Measurements from ENCODE around the gene KRT72.

DNA sequence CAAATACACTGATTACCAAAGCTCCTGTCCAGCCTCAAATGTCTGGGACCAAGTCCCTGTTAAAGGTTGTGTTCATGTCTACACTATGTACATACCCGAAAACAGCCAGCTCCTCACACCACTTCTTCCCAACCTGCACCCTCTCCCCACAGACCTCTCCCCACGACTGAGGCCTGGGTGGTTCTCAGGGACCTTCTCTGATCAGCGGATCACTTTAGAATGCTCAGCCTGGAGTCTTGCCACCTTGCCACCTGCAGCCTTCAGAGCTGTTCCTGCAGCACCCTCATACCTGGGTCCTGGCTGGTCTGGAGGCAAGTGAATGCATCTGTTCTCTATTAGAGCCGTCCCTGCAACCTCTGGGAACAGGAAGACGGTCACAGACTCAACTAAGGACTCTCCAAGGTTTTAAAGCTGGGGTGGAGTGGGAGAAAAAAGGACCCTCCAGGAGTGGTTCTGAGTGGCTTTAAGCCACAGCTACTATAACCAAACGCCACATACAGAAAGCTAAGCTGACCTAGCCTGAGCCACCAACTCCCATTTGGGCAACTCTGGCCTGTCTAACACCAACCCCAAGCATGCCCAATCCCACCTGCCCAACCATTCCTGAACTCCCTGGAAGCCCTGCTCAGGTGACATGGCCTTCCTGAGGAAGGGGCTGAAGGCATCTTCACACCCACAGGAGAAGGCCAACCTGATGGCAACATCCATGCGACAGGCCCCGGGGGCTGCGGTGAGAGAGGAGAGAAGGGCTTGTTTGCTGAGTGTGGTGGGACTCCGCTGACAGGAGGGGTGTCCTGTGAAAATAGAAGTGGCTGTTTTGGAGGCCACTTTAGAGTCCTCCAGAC, 42.2 kb upstream of the KRT72 start:
- TF ChIP-seq, protein P1, sequence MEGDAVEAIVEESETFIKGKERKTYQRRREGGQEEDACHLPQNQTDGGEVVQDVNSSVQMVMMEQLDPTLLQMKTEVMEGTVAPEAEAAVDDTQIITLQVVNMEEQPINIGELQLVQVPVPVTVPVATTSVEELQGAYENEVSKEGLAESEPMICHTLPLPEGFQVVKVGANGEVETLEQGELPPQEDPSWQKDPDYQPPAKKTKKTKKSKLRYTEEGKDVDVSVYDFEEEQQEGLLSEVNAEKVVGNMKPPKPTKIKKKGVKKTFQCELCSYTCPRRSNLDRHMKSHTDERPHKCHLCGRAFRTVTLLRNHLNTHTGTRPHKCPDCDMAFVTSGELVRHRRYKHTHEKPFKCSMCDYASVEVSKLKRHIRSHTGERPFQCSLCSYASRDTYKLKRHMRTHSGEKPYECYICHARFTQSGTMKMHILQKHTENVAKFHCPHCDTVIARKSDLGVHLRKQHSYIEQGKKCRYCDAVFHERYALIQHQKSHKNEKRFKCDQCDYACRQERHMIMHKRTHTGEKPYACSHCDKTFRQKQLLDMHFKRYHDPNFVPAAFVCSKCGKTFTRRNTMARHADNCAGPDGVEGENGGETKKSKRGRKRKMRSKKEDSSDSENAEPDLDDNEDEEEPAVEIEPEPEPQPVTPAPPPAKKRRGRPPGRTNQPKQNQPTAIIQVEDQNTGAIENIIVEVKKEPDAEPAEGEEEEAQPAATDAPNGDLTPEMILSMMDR (IDR thresholded peaks at IDR 0.05), result no peak
- TF ChIP-seq ZFX (IDR thresholded peaks at IDR 0.05; ENCODE audit: borderline replicate concordance), result no peak
